HepG2 (cell line): ENCODE measurements around the gene DPH1. TPM values are rescaled to one million over a fixed set of nuclear protein-coding genes. Genes with fewer than 3 reads are reported as not detected.
A peak's percentile ranks its signal among the peaks of the same experiment; 100 is the strongest.

Experiments
- ARID4A ChIP-seq: sonication (generic); formaldehyde crosslinking; IDR thresholded peaks from 2 replicates; pipeline ENCODE4 v1.5.0; 2020; ENCODE audit warnings: mild to moderate bottlenecking, missing genetic modification reagents, borderline replicate concordance
- CTCF ChIP-seq: sonication (generic); formaldehyde crosslinking; IDR thresholded peaks from 2 replicates; pipeline ENCODE4 v1.5.0; 2020; ENCODE audit warnings: mild to moderate bottlenecking, missing genetic modification reagents, moderate library complexity
- HNRNPLL ChIP-seq: fragments of 200-400 bp; formaldehyde crosslinking; IDR thresholded peaks from 2 replicates; pipeline ENCODE4 v1.6.1; 2017; ENCODE audit warnings: mild to moderate bottlenecking, low read depth, low read length; ENCODE audit not compliant: poor library complexity, severe bottlenecking
- HOXA3 ChIP-seq: sonication (generic); formaldehyde crosslinking; IDR thresholded peaks from 2 replicates; pipeline ENCODE4 v1.5.0; 2020; ENCODE audit warnings: missing genetic modification reagents
- IKZF5 ChIP-seq: IDR thresholded peaks from 2 replicates; pipeline ENCODE4 v1.6.1; 2018; ENCODE audit warnings: missing genetic modification reagents, mild to moderate bottlenecking, missing compliant biosample characterization
- IRF9 ChIP-seq: sonication (generic); formaldehyde crosslinking; IDR thresholded peaks from 2 replicates; pipeline ENCODE4 v1.8.0; 2022; ENCODE audit warnings: missing genetic modification reagents, mild to moderate bottlenecking, borderline replicate concordance
- LCORL ChIP-seq, 2 experiments: fragments of 450-650 bp in 1 of 2; sonication (generic) in 1 of 2; formaldehyde crosslinking in 1 of 2; IDR thresholded peaks; 2 replicates each; pipeline versions ENCODE4 v1.5.0 to v1.6.1; 2017 to 2020; ENCODE audit warnings: antibody characterized with exemption in 1 of 2, missing genetic modification reagents in 1 of 2
- PITX1 ChIP-seq: sonication (generic); formaldehyde crosslinking; IDR thresholded peaks from 2 replicates; pipeline ENCODE4 v1.5.1; 2020; ENCODE audit warnings: mild to moderate bottlenecking, missing genetic modification reagents
- SETDB1 ChIP-seq: sonication (generic); formaldehyde crosslinking; IDR thresholded peaks from 2 replicates; pipeline ENCODE4 v1.5.1; 2020; ENCODE audit warnings: missing genetic modification reagents, mild to moderate bottlenecking, borderline replicate concordance
- TRAFD1 ChIP-seq: sonication (generic); formaldehyde crosslinking; IDR thresholded peaks from 2 replicates; pipeline ENCODE4 v1.5.1; 2020; ENCODE audit warnings: missing genetic modification reagents, mild to moderate bottlenecking, borderline replicate concordance
- ZBTB46 ChIP-seq: sonication (generic); formaldehyde crosslinking; IDR thresholded peaks from 2 replicates; pipeline ENCODE4 v1.4.0; 2020; ENCODE audit warnings: mild to moderate bottlenecking, missing genetic modification reagents, borderline replicate concordance
- ZIK1 ChIP-seq: sonication (generic); formaldehyde crosslinking; IDR thresholded peaks from 2 replicates; pipeline ENCODE4 v1.5.0; 2020; ENCODE audit warnings: mild to moderate bottlenecking, low read depth, missing genetic modification reagents, borderline replicate concordance
- ZNF235 ChIP-seq: sonication (generic); formaldehyde crosslinking; IDR thresholded peaks from 2 replicates; pipeline ENCODE4 v1.8.1; 2023; ENCODE audit warnings: mild to moderate bottlenecking, missing genetic modification reagents, borderline replicate concordance
- ZNF777 ChIP-seq: sonication (generic); formaldehyde crosslinking; IDR thresholded peaks from 2 replicates; pipeline ENCODE4 v1.4.0; 2020; ENCODE audit warnings: missing genetic modification reagents
- polyA plus RNA-seq, 8 experiments: library from polyadenylated mRNA; depleted of rRNA in 3 of 8; stranded (reverse) in 7 of 8; unstranded in 1 of 8; fragments of >200 nt; fragmentation: Illumina TruSeq in 4 of 8; extraction: Trizol in 4 of 8; gene quantifications; 2 replicates each; pipeline versions ENCODE4 v1.2.1 to v1.2.3, GENCODE V29; 2011 to 2016; ENCODE audit warnings: low read depth in 4 of 8, missing spikeins in 1 of 8, mixed read lengths in 1 of 8; ENCODE audit not compliant: insufficient read depth in 1 of 8
- total RNA-seq, 5 experiments: library from RNA; depleted of rRNA; stranded (reverse); fragments of >200 nt; fragmentation: Illumina TruSeq; extraction: Trizol; gene quantifications; 2 replicates each; pipeline ENCODE4 v1.2.3, GENCODE V29; 2016; ENCODE audit warnings: low read depth in 1 of 5

Gene DPH1
- total and polyA plus RNA-seq, 2 of the 13 experiments (the other 11 are each of a cell fraction or from before 2014, with no cell fraction given): 25.3 to 42.8 TPM

- TF ChIP-seq IRF9: 0 out of 2 replicates have a peak, but pooled peaks have one; percentile 60
- TF ChIP-seq CTCF (CRISPR knock-in tag): peak; percentile 88
- TF ChIP-seq ZNF777: no peak
- TF ChIP-seq IKZF5: peak; percentile 52; the same call in 1 of the 2 replicates
- peak; percentile 63; the same call in 1 of the 2 replicates for TF ChIP-seq ARID4A (CRISPR knock-in tag)
- TF ChIP-seq SETDB1: no peak
- 0 out of 2 replicates have a peak, but pooled peaks have one; percentile 19 for TF ChIP-seq HOXA3 (CRISPR knock-in tag)
- no peak for TF ChIP-seq ZIK1 (CRISPR knock-in tag)
- TF ChIP-seq ZBTB46 (CRISPR knock-in tag): peak; percentile 35; the same call in 1 of the 2 replicates
- TF ChIP-seq HNRNPLL: peak; percentile 55
- TF ChIP-seq LCORL (IDR thresholded peaks at IDR 0.05): no peak
- peak; percentile 52 for TF ChIP-seq LCORL (CRISPR knock-in tag; IDR thresholded peaks at IDR 0.05)
- TF ChIP-seq PITX1 (CRISPR knock-in tag): no peak
- peak; percentile 45; the same call in 1 of the 2 replicates for TF ChIP-seq ZNF235
- TF ChIP-seq TRAFD1 (CRISPR knock-in tag): no peak
These were observed 23.7 kb downstream of the DPH1 start (continued) for GRCh38 chr17:2053380-2054261.
